Measurements from ENCODE around the gene EVPL.

DNA sequence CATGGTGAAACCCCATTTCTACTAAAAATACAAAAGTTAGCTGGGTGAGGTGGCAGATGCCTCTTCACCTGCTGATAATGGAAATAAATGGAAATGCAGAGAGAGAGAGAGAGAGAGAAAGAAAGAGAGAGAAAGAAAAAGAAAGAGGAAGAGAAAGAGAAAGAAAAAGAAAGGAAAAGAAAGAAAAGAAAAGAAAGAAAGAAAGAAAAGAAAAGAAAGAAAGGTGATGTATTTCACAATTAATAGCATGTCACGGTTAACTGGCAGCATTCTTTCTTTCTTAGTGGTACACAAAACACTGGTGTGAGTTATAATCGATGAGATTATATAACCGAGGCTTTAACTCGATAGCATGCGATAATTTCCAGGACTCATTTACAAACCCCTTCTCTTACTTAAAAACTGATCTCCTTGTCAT, 51.3 kb downstream of the EVPL start:
- TF ChIP-seq, protein P1, sequence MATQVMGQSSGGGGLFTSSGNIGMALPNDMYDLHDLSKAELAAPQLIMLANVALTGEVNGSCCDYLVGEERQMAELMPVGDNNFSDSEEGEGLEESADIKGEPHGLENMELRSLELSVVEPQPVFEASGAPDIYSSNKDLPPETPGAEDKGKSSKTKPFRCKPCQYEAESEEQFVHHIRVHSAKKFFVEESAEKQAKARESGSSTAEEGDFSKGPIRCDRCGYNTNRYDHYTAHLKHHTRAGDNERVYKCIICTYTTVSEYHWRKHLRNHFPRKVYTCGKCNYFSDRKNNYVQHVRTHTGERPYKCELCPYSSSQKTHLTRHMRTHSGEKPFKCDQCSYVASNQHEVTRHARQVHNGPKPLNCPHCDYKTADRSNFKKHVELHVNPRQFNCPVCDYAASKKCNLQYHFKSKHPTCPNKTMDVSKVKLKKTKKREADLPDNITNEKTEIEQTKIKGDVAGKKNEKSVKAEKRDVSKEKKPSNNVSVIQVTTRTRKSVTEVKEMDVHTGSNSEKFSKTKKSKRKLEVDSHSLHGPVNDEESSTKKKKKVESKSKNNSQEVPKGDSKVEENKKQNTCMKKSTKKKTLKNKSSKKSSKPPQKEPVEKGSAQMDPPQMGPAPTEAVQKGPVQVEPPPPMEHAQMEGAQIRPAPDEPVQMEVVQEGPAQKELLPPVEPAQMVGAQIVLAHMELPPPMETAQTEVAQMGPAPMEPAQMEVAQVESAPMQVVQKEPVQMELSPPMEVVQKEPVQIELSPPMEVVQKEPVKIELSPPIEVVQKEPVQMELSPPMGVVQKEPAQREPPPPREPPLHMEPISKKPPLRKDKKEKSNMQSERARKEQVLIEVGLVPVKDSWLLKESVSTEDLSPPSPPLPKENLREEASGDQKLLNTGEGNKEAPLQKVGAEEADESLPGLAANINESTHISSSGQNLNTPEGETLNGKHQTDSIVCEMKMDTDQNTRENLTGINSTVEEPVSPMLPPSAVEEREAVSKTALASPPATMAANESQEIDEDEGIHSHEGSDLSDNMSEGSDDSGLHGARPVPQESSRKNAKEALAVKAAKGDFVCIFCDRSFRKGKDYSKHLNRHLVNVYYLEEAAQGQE (IDR thresholded peaks at IDR 0.05; ENCODE audit: insufficient read depth in 1 of 2, low read depth in 2 of 2, low read length in 2 of 2): no peak
- no peak for TF ChIP-seq POLR2AphosphoS5 (IDR thresholded peaks at IDR 0.05; ENCODE audit: low read depth, low read length)
- no peak for TF ChIP-seq FOXP2 (optimal IDR thresholded peaks at IDR 0.05; ENCODE audit: borderline replicate concordance, extremely low read depth, extremely low read length, insufficient read depth)
